GM21367 (cell line): ENCODE measurements around the gene TRIM62.

Source experiments
- ATAC-seq: cut with Tn5 transposase; IDR thresholded peaks from one replicate; pipeline ENCODE4 v1.9.1; 2021; ENCODE audit not compliant: unreplicated experiment

TRIM62 gene

DNA sequence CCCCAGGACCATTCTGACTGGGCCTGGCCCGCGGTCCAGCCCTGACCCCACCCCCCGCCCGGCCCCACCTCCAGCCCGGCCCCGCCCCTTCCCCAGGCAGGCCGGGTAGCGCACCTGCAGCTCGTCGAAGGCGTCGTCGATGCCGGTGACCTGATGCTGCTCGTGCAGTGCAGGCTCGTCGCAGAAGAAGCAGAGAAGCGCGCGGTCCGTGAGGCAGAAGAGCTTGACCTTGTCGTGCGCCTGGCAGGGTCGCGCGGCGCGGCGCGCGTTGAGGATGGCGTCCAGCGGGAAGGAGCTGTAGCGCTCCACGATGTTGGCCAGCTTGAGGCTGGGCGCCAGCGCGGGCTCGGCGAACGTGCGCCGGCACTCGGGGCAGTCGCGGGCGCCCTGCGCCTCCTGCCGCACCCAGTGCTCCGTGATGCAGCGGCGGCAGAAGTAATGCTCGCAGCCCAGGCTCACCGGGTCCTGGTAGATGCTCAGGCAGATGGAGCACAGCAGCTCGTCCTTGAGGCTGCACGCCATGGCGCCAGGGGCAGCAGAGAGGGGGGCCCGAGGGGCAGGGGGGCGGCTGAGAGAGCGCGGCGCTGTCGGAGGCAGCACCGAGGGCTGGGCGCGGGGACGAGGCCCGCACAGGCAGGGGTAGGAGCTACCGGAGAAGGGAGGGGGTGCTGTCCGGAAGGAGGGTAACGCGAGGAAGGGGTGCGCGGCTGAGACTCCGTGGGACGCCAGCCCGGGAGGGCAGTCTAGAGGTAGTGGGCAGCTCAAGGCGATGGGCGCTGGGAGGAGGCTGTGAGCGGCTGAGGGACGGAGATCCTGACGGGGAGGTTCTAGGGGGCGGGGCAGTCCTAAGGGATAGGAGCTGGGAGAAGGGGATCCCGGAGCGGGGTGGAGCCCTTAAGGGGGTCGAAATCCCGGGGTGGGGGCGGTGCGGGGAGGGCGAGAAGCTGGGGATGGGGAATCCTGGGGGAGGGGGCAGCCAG is 642 bp downstream of the TRIM62 start:
- no peak for ATAC-seq

DNA sequence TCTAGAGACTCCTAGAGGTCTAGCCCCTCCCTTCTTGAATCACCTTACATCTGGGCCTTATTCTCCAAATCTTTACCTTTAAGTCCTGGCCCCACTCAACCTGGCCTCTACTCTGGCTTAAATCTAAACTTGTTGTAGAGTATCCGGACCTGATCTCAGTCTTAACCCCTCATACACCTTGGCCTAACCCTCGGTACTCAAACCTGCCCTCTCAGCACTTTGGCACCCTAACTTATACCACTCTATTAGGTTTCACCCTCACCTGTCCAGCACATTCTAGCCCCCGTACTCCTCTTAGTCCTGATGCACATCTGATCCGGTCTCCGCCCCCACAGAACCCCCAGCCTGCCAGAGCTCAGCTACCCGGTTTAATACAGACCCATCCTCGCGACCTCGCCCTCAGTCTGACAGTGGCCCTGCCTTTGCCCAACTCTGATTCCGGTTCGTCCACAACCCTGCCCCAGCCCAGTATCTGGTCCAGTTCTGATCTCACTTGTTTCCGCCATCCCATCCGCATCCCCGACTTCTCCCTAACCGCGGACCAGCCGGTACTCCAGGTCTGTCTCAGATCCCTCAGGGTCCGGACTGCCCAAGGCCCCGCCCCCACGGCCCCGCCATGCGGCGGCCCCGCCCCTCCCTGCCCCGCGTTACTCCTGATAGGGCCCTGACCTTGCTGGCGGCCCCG is 1.5 kb downstream of the TRIM62 start:
- peak; percentile 65 for ATAC-seq

GRCh38 chr1:33178836-33179439 is 2.9 kb downstream of the TRIM62 start:
- ATAC-seq, result no peak

GRCh38 chr1:33177996-33178540 is 3.8 kb downstream of the TRIM62 start:
- no peak for ATAC-seq

DNA sequence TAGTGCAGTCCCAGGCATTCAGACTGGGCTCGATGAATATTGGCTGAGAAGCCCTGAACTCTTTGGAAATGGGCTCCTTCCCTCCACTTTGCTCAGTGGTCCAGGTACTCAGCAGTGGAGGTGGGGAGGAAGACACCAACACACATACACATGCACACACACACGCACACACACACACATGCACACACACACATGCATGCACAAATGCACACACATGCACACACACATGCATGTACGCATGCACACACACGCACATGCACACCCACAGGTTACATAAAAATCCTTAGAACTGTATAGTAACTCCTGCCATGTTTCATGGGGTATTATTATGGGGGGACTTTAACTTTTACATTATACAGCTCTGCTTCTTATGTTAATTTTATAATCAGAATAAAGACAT is 5.0 kb downstream of the TRIM62 start:
- no peak for ATAC-seq

- ATAC-seq, result no peak
These were observed 5.4 kb downstream of the TRIM62 start for GRCh38 chr1:33176362-33176850.

DNA sequence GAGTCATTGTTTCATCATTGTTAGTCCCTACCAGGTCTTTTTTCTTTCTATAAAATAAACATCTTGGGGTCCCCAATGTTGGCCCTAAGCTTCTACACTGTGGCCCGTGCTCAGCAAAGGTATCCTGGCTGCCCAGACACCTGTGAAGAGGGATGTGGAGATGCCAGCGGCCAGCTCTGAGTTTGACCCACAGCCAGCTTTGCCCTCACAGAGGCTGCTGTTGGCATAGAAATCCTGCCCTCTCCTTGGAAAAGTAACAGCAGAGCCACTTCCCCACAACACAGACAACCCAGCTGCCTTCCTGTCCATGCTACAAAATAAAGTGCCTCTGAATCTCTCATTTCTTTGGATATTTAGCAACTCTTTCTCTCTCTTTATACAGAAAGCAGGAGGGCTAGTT is 6.0 kb downstream of the TRIM62 start:
- no peak for ATAC-seq

GRCh38 chr1:33173091-33173490 is 8.8 kb downstream of the TRIM62 start:
- ATAC-seq, result no peak

- no peak for ATAC-seq
These were observed 9.6 kb downstream of the TRIM62 start for GRCh38 chr1:33171977-33172813.

- ATAC-seq, result no peak
These were observed 11.2 kb downstream of the TRIM62 start for GRCh38 chr1:33170351-33171274.

- ATAC-seq, result no peak
These were observed 12.4 kb downstream of the TRIM62 start for GRCh38 chr1:33169290-33170055.

DNA sequence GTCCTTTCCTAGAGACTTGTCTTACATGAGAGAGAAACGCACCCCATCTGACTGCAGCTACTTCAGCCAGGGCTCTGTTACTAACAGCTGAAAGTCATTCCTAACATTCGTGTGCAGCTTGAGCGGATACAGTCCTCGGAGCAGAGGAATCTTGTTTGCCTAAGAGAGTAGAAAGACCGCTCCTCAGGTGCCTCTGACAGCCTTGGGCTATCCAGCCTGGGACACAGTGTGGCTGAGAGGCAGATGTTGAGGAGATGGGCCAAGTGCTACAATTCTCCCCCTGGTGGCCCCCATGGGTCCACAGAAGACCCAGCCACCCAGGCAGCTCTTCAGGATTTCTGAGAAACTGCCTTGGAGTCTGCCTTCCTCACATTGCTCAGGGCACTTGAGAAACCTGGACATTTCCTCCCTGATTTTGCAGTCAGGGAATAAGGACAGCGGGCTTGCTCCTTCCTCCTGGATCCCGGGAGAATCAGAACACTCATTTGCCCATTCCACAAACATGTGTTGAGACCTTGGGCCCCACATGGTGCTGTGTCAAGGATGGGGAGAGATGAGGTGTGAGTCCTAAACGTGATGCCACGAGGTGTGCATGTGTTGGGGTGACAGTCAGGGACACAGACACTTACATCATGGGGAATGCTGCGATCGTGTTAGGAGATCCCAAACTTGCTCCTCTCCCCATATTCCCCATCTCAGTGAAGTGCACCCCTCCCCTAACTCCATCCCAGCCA is 13.1 kb downstream of the TRIM62 start:
- no peak for ATAC-seq

DNA sequence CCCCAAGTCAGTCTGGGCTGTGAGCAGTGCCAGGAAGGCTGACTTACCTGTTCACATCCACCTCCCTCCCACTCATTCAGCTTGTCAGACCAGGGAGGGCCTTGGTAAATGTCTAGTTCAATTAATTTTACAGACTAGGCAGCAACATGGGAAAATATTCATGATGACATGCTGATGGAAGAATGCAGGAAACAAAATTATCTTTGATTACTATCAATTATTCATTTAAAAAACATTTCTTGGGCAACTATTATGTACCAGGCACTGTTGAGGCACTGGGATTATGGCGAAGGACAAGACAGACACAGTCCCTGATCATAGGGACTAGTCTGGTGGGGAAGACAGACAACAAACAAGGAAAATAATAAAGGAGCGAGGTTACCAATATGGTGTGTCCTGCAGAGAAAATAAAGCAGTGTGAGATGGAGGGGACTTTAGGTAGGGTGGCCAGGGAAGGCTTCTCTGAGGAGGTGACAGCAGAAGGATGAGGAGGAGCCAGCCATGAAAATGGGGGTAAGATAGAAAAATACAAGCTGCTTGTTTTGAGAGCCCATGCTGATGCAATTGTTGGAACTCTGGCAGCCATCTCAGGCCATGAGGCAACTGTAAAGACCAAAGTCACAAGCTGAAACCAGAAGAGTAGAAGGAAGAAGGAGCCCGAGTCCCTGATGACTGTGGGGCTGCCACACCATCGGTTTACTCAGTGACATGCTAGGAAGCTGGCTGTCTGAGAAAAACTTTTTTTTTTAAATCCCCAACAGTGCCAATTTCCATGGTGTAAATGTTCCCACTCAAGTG is 14.0 kb downstream of the TRIM62 start:
- ATAC-seq, result no peak

DNA sequence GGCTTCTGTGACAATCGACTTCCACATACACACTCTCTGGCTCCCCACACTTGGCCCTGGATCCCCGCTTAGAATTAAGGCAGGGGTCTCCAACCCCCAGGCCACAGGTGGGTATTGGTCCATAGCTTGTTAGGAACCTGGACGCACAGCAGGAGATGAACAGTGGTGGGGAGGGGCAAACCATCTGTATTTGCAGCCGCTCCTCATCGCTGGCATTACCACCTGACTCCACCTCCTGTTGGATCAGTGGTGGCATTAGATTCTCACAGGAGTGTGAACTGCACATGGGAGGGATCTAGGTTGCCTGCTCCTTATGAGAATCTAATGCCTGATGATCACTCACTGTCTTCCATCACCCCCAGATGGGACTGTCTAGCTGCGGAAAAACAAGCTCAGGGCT is 16.0 kb downstream of the TRIM62 start:
- no peak for ATAC-seq

DNA sequence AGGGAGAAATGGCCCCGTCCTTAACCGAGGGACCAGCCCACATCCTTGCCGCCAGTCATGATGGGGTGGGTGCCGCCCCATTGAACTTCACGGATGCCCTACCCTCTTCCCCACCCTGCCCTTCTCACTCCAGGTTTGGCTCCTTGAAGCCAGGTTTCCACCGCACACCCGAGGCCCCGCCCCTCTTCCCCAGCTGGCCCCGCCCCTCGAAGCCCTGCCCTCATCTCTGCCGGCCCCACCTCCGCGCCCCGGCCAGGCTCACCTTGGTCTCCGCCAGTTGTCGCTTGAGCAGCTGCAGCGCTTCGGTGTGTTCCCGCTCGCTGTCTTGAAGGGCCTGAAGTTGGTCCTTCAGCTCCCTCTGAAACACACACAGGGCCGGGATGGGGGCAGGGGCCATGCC is 16.6 kb downstream of the TRIM62 start:
- no peak for ATAC-seq

GRCh38 chr1:33163621-33164519 is 18.0 kb downstream of the TRIM62 start:
- ATAC-seq, result no peak
